H9 (cell line): ENCODE measurements around the gene KRTAP5-10. TPM values are rescaled to one million over a fixed set of nuclear protein-coding genes. Genes with fewer than 3 reads are reported as not detected.
A peak's percentile ranks its signal among the peaks of the same experiment; 100 is the strongest.

Experiments used
- DNase-seq: peaks from one replicate; pipeline ENCODE4 v3.0.0-alpha.2; 2017
- H2AFZ ChIP-seq: one replicate; pipeline ENCODE4 v1.6.1; 2013; ENCODE audit warnings: mild to moderate bottlenecking, low read length, control low read depth, moderate library complexity
- H2AK5ac ChIP-seq: 2 replicates; pipeline ENCODE4 v1.6.1; 2013; ENCODE audit warnings: low read length, control low read depth, mixed read lengths; ENCODE audit not compliant: insufficient read length
- H2BK120ac ChIP-seq: one replicate; pipeline ENCODE4 v1.6.1; 2013; ENCODE audit warnings: low read depth, mild to moderate bottlenecking, low read length, control low read depth, inconsistent platforms; ENCODE audit not compliant: poor library complexity, severe bottlenecking
- H2BK12ac ChIP-seq: 2 replicates; pipeline ENCODE4 v1.6.1; 2013; ENCODE audit warnings: low read length, control low read depth, mixed read lengths, low read depth; ENCODE audit not compliant: insufficient read length
- H2BK15ac ChIP-seq: 2 replicates; pipeline ENCODE4 v1.6.1; 2013; ENCODE audit warnings: low read depth, low read length, control low read depth
- H2BK20ac ChIP-seq: one replicate; pipeline ENCODE4 v1.6.1; 2013; ENCODE audit warnings: low read depth, mild to moderate bottlenecking, low read length, control low read depth, inconsistent platforms; ENCODE audit not compliant: poor library complexity, severe bottlenecking
- H2BK5ac ChIP-seq: 2 replicates; pipeline ENCODE4 v1.6.1; 2013; ENCODE audit warnings: low read length, control low read depth, mixed read lengths; ENCODE audit not compliant: insufficient read length
- H3K14ac ChIP-seq: 2 replicates; pipeline ENCODE4 v1.6.1; 2013; ENCODE audit warnings: low read length, control low read depth; ENCODE audit not compliant: insufficient read depth
- H3K18ac ChIP-seq: 2 replicates; pipeline ENCODE4 v1.6.1; 2013; ENCODE audit warnings: low read depth, mild to moderate bottlenecking, mixed read lengths, low read length, control low read depth; ENCODE audit not compliant: insufficient read length
- H3K23ac ChIP-seq: 2 replicates; pipeline ENCODE4 v1.6.1; 2013; ENCODE audit warnings: low read length, control low read depth, mixed read lengths, low read depth; ENCODE audit not compliant: insufficient read length
- H3K23me2 ChIP-seq: 2 replicates; pipeline ENCODE4 v1.6.1; 2013; ENCODE audit warnings: low read depth, mild to moderate bottlenecking, mixed read lengths, low read length, control low read depth; ENCODE audit not compliant: insufficient read length, poor library complexity, severe bottlenecking
- H3K27ac ChIP-seq: 2 replicates; pipeline ENCODE4 v1.5.1; 2013; ENCODE audit warnings: low read length, control low read depth, mixed read lengths, low read depth; ENCODE audit not compliant: insufficient read length
- H3K27me3 ChIP-seq: 2 replicates; pipeline ENCODE4 v1.6.1; 2013; ENCODE audit warnings: low read length, control low read depth, inconsistent platforms; ENCODE audit not compliant: insufficient read depth
- H3K4ac ChIP-seq: 2 replicates; pipeline ENCODE4 v1.6.1; 2013; ENCODE audit warnings: low read depth, mild to moderate bottlenecking, control low read depth, inconsistent platforms, low read length, moderate library complexity
- H3K4me1 ChIP-seq: 2 replicates; pipeline ENCODE4 v1.6.1; 2013; ENCODE audit warnings: low read length, control low read depth, inconsistent platforms; ENCODE audit not compliant: insufficient read depth
- H3K4me2 ChIP-seq: 2 replicates; pipeline ENCODE4 v1.6.1; 2013; ENCODE audit warnings: low read length, control low read depth, mixed read lengths; ENCODE audit not compliant: insufficient read length, insufficient read depth
- H3K56ac ChIP-seq: 2 replicates; pipeline ENCODE4 v1.6.1; 2013; ENCODE audit warnings: low read depth, mild to moderate bottlenecking, mixed read lengths, low read length, control low read depth; ENCODE audit not compliant: insufficient read length
- H3K79me1 ChIP-seq: 2 replicates; pipeline ENCODE4 v1.6.1; 2013; ENCODE audit warnings: low read depth, mild to moderate bottlenecking, moderate library complexity, low read length, control low read depth, inconsistent platforms; ENCODE audit not compliant: insufficient read depth, poor library complexity, severe bottlenecking
- H3K79me2 ChIP-seq: 2 replicates; pipeline ENCODE4 v1.6.1; 2013; ENCODE audit warnings: low read length, control low read depth, inconsistent platforms; ENCODE audit not compliant: insufficient read depth
- H3K9ac ChIP-seq: 2 replicates; pipeline ENCODE4 v1.6.1; 2013; ENCODE audit warnings: low read length, control low read depth, mixed read lengths; ENCODE audit not compliant: insufficient read length; ENCODE audit errors: extremely low read depth
- H3K9me3 ChIP-seq: one replicate; pipeline ENCODE4 v1.6.1; 2013; ENCODE audit warnings: low read depth, low read length, inconsistent platforms; ENCODE audit not compliant: control insufficient read depth
- H3T11ph ChIP-seq: one replicate; pipeline ENCODE4 v1.6.1; 2013; ENCODE audit warnings: mild to moderate bottlenecking, low read length, control low read depth, inconsistent platforms
- H4K20me1 ChIP-seq: one replicate; pipeline ENCODE4 v1.6.1; 2013; ENCODE audit not compliant: control insufficient read depth, insufficient read length, insufficient read depth
- H4K5ac ChIP-seq: 2 replicates; pipeline ENCODE4 v1.6.1; 2013; ENCODE audit warnings: low read depth, mild to moderate bottlenecking, mixed read lengths, low read length, control low read depth; ENCODE audit not compliant: insufficient read length
- H4K8ac ChIP-seq: replicated peaks from 2 replicates; pipeline ENCODE4 v1.6.1; 2013; ENCODE audit warnings: low read length, control low read depth, mixed read lengths, low read depth; ENCODE audit not compliant: insufficient read length
- H4K91ac ChIP-seq: 2 replicates; pipeline ENCODE4 v1.6.1; 2013; ENCODE audit warnings: low read depth, mild to moderate bottlenecking, moderate library complexity, mixed read lengths, low read length, control low read depth; ENCODE audit not compliant: insufficient read length
- H3K27ac Mint-ChIP-seq, 3 experiments: 2 replicates in 2 of 3; 3 replicates in 1 of 3; pipeline ENCODE4 v1.8.0; 2020 to 2021; ENCODE audit warnings: mixed read lengths in 3 of 3, mild to moderate bottlenecking in 1 of 3, moderate library complexity in 1 of 3
- H3K27me3 Mint-ChIP-seq: 2 replicates; pipeline ENCODE4 v1.8.0; 2021; ENCODE audit warnings: low read depth, mild to moderate bottlenecking, moderate library complexity, mixed read lengths
- H3K36me3 Mint-ChIP-seq, 3 experiments: 2 replicates in 2 of 3; 3 replicates in 1 of 3; pipeline ENCODE4 v1.8.0; 2020 to 2021; ENCODE audit warnings: low read depth in 3 of 3, mixed read lengths in 3 of 3; ENCODE audit not compliant: insufficient read depth in 1 of 3
- H3K4me1 Mint-ChIP-seq, 2 experiments: 2 replicates each; pipeline ENCODE4 v1.8.0; 2020; ENCODE audit warnings: mixed read lengths in 2 of 2
- H3K4me3 Mint-ChIP-seq, 2 experiments: 2 replicates in 1 of 2; 3 replicates in 1 of 2; pipeline ENCODE4 v1.8.0; 2020 to 2021; ENCODE audit warnings: mild to moderate bottlenecking in 2 of 2, mixed read lengths in 2 of 2, moderate library complexity in 1 of 2
- H3K9me3 Mint-ChIP-seq, 2 experiments: 2 replicates in 1 of 2; 3 replicates in 1 of 2; pipeline ENCODE4 v1.8.0; 2020; ENCODE audit warnings: mild to moderate bottlenecking in 2 of 2, mixed read lengths in 2 of 2, moderate library complexity in 1 of 2
- WGBS: extraction: QIAGEN DNeasy Blood & Tissue Kit; methylation state at CpG from one replicate; pipeline ENCODE4 v1.1.7; 2013; ENCODE audit warnings: missing lambda C conversion rate, low lambda C conversion rate, mixed read lengths; ENCODE audit not compliant: insufficient read length; ENCODE audit errors: extremely low coverage; 5-methylcytosine and 5-hydroxymethylcytosine counted together
- total RNA-seq: library from RNA; stranded (reverse); gene quantifications from 2 replicates; pipeline ENCODE4 v1.2.1, GENCODE V29; 2021
- TF ChIP-seq, protein P1 (sequence below): fragments of 200-600 bp; sonication (generic); conservative IDR thresholded peaks from 3 replicates; pipeline ENCODE4 v1.8.0; 2021; ENCODE audit warnings: antibody characterized with exemption, mild to moderate bottlenecking

Gene KRTAP5-10
- total RNA-seq, 1 experiment from 2014 or later, result not detected

DNA sequence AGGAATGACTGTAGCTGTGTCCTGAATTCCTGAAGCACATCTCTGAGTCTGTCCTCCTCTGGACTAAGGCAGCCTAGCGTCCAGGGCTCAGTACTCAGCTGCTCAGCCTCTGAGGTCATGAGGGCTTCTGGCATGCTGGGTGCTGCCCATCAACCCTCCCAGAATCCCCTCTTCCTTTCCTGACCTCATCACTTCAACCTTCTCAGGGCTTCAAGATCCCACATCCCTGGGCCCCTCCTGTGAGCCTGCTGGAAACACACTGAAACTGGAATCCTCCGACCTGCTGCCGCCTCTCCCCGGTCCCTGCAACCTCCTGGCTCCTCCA lies 26.7 kb upstream of the KRTAP5-10 start:
- Histone ChIP-seq H3K79me1 (no peaks in the 10 kb centered on the region), H3K27me3 (no peaks in the 10 kb centered on the region), H3T11ph (no peak overlapping the region), H3K14ac (no peak overlapping the region), H3K27ac (no peak overlapping the region), H2AK5ac (no peak overlapping the region), H2AFZ (no peak overlapping the region), H3K4me1 (no peaks in the 10 kb centered on the region), H3K9me3 (no peaks in the 10 kb centered on the region), H3K18ac (no peak overlapping the region), H3K4ac (no peak overlapping the region), H3K4me2 (no peak overlapping the region), H2BK20ac (no peak overlapping the region), H4K91ac (no peak overlapping the region), H2BK15ac (no peak overlapping the region), H3K23ac (no peak overlapping the region), H2BK5ac (no peak overlapping the region), H2BK120ac (no peak overlapping the region), H3K56ac (no peak overlapping the region), H3K9ac (no peak overlapping the region), H3K23me2 (no peaks in the 10 kb centered on the region), H4K5ac (no peak overlapping the region), H3K79me2 (no peaks in the 10 kb centered on the region), H4K8ac (no peak overlapping the region), H2BK12ac (no peak overlapping the region), H4K20me1 (no peaks in the 10 kb centered on the region)
- peaks cover 5 to 12% (median 6%) of the 10 kb centered on the region in 3 experiments; a peak in 6 of 7 replicates for H3K36me3 Mint-ChIP-seq
- peaks cover 16% of the 10 kb centered on the region for H3K27me3 Mint-ChIP-seq
- peaks cover 6 to 7% of the 10 kb centered on the region in 2 experiments for H3K9me3 Mint-ChIP-seq
- TF ChIP-seq, protein P1, sequence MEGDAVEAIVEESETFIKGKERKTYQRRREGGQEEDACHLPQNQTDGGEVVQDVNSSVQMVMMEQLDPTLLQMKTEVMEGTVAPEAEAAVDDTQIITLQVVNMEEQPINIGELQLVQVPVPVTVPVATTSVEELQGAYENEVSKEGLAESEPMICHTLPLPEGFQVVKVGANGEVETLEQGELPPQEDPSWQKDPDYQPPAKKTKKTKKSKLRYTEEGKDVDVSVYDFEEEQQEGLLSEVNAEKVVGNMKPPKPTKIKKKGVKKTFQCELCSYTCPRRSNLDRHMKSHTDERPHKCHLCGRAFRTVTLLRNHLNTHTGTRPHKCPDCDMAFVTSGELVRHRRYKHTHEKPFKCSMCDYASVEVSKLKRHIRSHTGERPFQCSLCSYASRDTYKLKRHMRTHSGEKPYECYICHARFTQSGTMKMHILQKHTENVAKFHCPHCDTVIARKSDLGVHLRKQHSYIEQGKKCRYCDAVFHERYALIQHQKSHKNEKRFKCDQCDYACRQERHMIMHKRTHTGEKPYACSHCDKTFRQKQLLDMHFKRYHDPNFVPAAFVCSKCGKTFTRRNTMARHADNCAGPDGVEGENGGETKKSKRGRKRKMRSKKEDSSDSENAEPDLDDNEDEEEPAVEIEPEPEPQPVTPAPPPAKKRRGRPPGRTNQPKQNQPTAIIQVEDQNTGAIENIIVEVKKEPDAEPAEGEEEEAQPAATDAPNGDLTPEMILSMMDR, result no peak
- no peak overlapping the region for H3K4me3 Mint-ChIP-seq
- DNase-seq, result no peak
- 0 out of 7 replicates have a peak overlapping the region, but pooled peaks of 1 of the 3 experiments have one; percentile 74 for H3K27ac Mint-ChIP-seq
- no CpG with 5 or more reads among the region's 4 CpGs for WGBS
- H3K4me1 Mint-ChIP-seq, result peaks cover 7 to 9% of the 10 kb centered on the region in 2 experiments
